GM19099 (cell line): ENCODE results near the gene AFG3L2.

Source experiments
- POLR2A ChIP-seq: IDR thresholded peaks from 3 replicates; pipeline ENCODE4 v1.6.1; 2011; ENCODE audit warnings: low read depth; ENCODE audit not compliant: insufficient read length; ENCODE audit errors: extremely low read depth

Gene AFG3L2

GRCh38 chr18:12376754-12377555, at the start of gene AFG3L2:
TSS of gene AFG3L2 (minus strand) at chr18:12377227. CDS start at chr18:12377082, 145 bp downstream.
- peak; percentile 95 for TF ChIP-seq POLR2A

GRCh38 chr18:12424252-12424651, 47.2 kb upstream of the AFG3L2 start:
- TF ChIP-seq POLR2A = no peak

GRCh38 chr18:12423820-12424219, 46.8 kb upstream of the AFG3L2 start:
- TF ChIP-seq POLR2A = no peak

GRCh38 chr18:12423393-12423792, 46.4 kb upstream of the AFG3L2 start:
- no peak for TF ChIP-seq POLR2A

- no peak for TF ChIP-seq POLR2A
Observed at GRCh38 chr18:12422936-12423335, 45.9 kb upstream of the AFG3L2 start.

GRCh38 chr18:12421732-12422131, 44.7 kb upstream of the AFG3L2 start:
- TF ChIP-seq POLR2A = no peak

- no peak for TF ChIP-seq POLR2A
Observed at GRCh38 chr18:12420821-12421421, 43.9 kb upstream of the AFG3L2 start.

- no peak for TF ChIP-seq POLR2A
Observed at GRCh38 chr18:12417687-12418086, 40.7 kb upstream of the AFG3L2 start.

GRCh38 chr18:12416098-12416729, 39.2 kb upstream of the AFG3L2 start:
- no peak for TF ChIP-seq POLR2A

GRCh38 chr18:12411456-12411855, 34.4 kb upstream of the AFG3L2 start:
- TF ChIP-seq POLR2A = no peak

- no peak for TF ChIP-seq POLR2A
Observed at GRCh38 chr18:12410081-12410481, 33.1 kb upstream of the AFG3L2 start.

- TF ChIP-seq POLR2A = no peak
Observed at GRCh38 chr18:12409469-12409868, 32.4 kb upstream of the AFG3L2 start.

- no peak for TF ChIP-seq POLR2A
Observed at GRCh38 chr18:12408247-12408869, 31.3 kb upstream of the AFG3L2 start.

GRCh38 chr18:12406371-12407111, 29.5 kb upstream of the AFG3L2 start:
- TF ChIP-seq POLR2A = no peak

GRCh38 chr18:12405066-12405465, 28.0 kb upstream of the AFG3L2 start:
- TF ChIP-seq POLR2A = no peak
